ENCODE results near the gene HERC2.
"Not testable (repeated sequence)": the region's sequence is repeated elsewhere in the genome, so short reads cannot be mapped to it uniquely, and the experiment has no call there.

The HERC2 gene

GRCh38 chr15:28281876-28282275 is 40.1 kb downstream of the HERC2 start:
- no peak for DNase-seq (ENCODE audit: low spot score)

GRCh38 chr15:28274635-28275034 is 47.3 kb downstream of the HERC2 start:
- DNase-seq (ENCODE audit: low spot score): no peak

DNA sequence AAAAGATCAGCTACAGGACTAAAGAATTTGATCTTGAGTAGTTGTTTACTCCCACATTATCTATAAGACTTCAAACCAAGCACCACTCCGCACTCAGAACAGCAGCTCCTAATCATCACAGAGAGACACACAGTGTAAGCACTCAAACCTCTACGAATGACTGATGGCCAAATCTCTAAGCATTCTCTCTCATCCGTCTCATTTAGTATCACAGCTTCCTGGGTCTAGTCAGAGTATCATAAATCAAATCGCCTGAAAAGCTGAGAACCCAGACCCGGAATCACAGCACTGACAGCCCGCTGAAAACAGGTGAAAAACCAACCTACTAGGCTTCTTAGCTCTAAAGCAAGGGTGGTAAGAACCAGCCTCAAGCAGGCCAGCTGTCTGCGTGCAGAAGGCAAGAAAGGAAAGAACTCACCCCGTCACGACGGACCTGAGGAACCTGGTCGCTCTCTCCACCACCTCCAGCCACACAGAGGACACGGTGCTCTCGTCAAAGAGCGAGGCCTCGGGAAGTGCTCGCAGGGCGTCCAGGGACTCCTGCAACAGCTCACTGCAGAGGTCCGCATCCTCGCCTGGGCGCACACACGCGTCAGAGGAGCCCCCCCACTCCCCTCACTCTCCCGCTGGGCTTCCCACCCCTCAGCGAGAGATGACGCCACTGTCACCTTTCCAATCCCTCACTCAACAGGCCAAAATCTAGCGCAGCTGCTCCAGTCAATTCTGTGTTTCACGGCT is 47.9 kb downstream of the HERC2 start:
- DNase-seq (ENCODE audit: low spot score): no peak

DNA sequence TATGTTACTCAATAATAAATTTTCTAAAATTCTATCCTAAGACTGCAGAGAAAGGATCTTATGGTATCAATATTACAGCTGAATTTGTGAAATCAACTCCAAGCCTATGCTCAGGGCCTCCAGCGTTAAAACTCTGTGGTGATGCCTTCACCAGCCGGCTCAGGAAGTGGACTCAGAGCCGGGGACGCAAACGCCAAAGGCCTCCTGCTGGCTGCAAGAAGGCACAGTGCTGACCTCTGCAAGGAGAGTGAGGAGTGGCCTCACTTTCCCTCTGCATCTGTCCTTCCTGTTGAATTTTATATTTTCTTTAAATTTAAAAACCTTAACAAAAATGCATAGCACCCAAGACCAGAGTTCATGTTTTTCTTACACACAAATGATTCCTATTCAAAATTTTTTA is 48.5 kb downstream of the HERC2 start:
- no peak for DNase-seq (ENCODE audit: low spot score)

DNA sequence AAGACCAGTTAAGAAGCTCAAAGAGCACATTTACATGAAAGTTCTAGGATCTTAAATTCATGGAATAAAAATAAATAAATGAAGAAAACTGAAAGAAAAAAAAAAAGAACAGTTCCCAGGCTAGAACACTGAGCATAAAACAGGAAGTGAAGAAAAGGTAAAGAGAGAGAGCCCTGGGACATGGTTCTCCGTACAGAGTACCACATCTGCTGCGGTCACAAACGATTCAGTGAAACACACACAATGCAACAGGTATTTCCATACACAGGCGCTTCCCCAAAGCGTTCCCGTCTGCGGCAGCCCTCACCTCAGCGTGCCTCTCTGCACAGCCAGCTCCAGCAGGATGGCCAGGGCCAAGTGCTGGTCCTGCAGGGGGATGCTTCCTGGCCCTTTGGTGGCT is 49.4 kb downstream of the HERC2 start:
- DNase-seq (ENCODE audit: low spot score): no peak

- no peak for DNase-seq (ENCODE audit: low spot score)
Observed at GRCh38 chr15:28271697-28272260, 50.2 kb downstream of the HERC2 start.

GRCh38 chr15:28269097-28269496 is 52.9 kb downstream of the HERC2 start:
- DNase-seq (ENCODE audit: low spot score): no peak

- DNase-seq (ENCODE audit: low spot score): no peak
Observed at GRCh38 chr15:28267727-28268126, 54.3 kb downstream of the HERC2 start.

DNA sequence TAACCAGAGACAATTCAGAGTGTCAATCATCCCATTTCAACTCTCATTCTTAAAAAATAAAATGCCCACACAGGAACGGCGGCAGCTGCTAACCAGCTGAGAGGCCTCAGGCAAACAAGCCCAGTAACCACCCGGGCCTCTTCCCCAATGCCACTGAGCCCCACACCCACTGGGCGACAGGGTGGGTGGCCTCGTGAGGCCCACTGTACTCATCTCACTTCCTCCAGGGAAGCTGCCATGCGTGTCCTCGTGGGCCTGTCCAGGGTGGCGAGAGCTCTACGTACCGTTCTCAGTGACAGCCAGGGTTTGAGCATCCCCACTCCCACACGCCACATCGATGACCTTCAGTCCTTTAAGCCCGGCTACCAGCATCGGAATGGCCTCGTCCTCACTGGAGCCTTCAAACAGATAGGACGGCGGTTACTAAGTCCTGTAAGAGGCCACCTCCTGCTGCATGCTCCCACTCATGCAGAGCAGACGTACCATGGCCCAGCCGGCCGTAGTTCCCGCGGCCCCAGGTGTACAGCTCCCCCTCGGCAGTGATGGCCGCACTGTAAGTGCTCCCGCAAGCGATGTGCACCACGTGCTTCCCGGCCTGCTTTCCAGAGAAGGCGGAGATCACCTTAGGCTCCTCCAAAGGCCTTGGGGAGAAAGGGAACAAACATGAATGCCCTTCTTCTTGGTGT is 56.5 kb downstream of the HERC2 start:
- no peak for DNase-seq (ENCODE audit: low spot score)

DNA sequence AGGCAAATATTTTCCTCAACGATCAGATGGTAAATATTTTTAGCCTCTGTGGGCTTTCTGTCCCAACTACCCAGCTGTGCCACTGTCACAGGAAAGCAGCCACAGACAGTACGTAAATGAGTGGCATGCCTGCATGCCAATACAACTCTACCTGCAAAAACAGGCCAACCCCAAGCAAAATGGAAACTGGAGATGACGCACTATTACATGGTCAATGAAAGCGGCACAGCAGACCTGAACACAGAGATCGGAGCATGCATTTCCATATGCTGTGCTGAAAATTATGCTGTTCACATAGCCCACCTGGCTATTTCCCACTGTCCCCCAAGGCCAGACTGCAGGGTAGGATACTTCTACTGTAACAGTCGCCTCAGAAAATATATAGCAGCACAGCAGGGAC is 57.8 kb downstream of the HERC2 start:
- DNase-seq (ENCODE audit: low spot score): no peak

- no peak for DNase-seq (ENCODE audit: low spot score)
Observed at GRCh38 chr15:28262438-28262837, 59.5 kb downstream of the HERC2 start.

DNA sequence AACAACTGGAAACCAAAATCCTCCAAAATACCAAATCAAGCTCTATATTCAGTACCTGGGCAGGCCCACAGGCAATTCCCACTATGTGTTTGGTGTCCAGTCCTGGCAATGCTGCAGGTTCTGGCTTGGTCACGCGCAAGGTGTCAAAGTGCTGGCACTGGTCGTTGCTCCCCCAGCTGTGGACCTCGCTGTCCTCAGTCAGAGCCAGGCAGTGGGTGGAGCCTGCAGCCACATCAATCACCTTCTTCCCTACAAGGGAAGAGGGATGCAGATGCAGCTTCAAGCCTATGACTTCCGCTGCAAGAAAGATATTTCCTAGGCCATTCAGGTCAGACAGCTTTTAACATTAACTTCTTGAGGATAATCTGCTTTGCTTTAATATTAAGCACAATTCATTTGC is 61.3 kb downstream of the HERC2 start:
- DNase-seq (ENCODE audit: low spot score): no peak

DNA sequence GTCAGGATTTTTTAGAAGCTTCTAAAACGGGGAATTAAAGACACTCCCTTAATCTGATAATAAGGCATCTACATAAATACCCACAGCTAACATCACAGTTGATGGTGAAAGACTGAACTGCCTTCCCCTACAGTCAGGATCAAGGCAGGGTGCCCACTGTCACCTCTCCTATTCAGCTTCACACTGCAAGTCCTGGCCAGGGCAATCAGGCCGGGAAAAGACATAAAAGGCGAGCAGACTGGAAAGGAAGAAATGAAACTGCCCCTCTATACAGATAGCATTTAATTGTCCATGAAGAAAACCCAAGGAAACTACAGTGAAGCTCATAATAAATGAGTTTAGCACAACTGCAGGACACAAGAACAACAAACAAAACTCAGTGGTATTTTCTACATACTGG is 61.7 kb downstream of the HERC2 start:
- DNase-seq (ENCODE audit: low spot score): no peak

DNA sequence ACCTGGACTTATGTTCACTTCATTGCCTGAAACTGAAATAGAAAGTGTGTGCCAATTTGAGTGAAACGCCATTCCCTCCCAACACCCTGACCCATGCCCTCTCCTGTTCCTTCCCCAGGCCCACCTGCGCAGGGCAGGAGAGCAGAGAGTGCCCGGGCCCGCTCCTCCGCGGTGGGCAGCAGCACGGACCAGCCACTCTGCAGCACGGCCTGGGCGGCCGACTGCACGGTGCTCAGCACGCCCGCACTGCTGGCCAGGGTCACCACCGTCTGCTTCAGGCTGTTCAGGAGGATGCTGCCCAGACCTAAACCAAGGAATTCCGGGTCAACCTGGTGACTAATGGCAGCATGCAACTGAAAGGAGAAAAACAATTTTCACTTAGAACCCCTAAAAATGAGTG is 66.0 kb downstream of the HERC2 start:
- no peak for DNase-seq (ENCODE audit: low spot score)

DNA sequence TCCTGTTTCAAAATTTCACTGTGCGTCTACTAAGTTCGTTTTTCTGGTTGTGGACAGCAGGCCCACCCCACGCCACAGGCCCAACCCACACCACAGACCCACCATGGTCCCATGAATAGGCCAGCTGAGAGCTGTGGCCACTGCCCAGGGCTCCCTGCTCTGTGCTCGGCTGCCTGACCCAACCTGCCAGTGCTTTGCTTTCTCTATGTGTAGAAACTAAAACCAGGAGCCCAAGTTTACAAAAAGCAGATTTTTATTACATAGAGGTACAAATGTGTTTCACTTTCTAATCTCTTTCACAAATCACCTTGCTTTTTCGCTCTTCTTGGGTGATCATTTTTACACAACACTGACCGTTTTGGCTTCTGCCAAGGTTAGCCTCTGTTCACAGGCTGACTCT is 69.1 kb downstream of the HERC2 start:
- DNase-seq (ENCODE audit: low spot score): no peak

DNA sequence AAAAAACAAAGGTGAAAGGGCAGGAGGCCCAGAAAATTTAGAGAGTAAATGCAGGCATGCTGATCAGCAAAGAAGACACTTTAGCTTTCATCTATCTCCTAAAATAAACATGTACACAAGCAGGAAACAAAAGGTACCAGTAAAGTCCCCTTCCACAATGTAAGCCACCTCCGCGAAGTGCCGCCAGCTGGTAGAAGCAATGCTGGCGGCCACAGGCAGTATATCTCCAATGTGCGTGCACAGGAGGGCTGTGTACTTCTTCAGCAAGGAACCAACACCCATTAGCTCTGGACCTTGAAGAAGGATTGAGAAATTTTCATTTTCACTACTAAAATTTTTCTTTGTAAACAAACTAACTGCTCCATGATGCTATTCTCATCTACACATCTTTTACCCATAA is 75.4 kb downstream of the HERC2 start:
- no peak for DNase-seq (ENCODE audit: low spot score)

DNA sequence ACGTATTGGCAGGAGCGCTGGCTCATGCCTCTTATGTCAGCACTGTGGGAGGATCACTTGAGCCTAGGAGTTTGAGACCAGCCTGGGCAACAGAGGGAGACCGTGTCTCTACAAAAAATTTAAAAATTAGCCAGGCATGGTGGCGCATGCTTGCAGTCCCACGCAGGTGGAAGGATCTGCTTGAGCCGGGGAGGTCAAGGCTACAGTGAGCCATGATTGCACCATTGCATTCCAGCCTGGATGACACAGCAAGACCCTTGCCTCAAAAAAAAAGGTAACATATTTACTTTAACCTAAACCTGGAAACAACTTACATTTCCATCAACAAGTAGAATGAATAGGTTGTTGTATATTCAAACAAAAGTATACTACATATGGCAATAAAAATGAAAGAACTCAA is 78.1 kb downstream of the HERC2 start:
- DNase-seq (ENCODE audit: low spot score): no peak

DNA sequence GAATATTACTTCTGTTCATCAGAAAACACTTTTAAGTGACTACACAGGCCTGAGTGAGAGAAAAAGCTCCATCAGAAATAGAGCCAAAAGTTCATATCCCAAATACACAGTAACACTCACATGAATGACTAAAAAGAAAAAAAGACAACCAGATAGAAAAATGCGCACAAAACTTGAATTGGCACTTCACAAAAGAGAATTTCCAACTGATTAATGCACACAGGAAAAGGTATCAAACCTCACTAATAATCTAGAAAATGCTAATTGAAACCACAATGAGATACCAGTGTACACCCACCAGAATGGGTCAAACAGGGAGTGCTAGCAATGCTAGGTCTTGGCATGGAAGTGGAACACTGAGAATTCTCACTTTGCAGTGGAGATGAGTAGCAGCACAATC is 78.6 kb downstream of the HERC2 start:
- DNase-seq (ENCODE audit: low spot score): no peak

GRCh38 chr15:28238296-28238695 is 83.7 kb downstream of the HERC2 start:
- DNase-seq (ENCODE audit: low spot score): not testable (repeated sequence)

DNA sequence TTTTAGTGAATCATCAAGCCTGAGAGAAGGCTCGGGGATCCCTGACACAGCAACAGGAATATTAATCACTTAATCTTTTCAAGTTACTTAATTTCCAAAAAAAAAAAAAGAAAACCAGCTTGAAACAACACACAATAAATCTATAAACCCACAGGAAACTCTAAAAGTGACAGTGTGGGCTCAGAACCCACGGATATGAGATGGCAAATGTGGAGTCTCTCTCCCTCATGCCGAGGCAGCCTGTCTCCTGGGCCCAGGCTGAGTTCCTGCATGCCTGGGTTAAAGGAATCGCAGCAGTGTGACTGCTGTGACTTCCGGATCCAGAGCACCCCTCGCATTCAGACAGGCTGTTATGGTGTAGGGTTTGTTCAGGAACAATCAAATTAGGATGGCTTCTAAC is 90.2 kb downstream of the HERC2 start:
- DNase-seq (ENCODE audit: low spot score): not testable (repeated sequence)

- DNase-seq (ENCODE audit: low spot score): not testable (repeated sequence)
Observed at GRCh38 chr15:28231336-28231735, 90.6 kb downstream of the HERC2 start.

DNA sequence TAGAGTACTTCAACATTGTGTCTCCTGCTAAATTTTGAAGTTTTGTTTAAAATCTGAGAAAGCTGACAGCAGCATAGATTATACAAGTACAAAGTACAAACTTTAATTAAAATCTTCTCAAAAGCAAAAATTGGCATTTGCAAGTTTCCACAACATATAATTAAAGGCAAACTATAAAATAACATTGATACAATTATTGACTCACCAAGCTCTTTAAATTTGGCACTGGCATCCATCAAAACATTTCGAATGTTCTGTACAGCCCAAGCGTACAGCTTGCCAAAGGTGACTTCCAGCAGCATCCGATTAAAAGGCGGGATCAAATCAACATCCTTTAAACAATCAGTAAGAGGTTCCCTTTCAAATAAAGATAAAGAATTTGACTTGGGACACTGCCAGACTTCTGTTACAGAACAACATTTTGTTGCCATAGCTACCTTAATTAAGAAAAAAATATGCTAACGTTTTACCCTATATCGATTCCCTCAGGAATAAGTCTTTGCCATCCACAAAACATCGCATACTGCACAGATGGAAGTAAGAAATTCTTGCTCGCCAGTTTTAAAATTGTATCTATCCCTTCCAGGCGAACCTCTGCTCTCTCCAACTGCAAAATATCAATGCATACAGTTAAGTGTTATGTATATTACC is 92.9 kb downstream of the HERC2 start:
- not testable (repeated sequence) for DNase-seq (ENCODE audit: low spot score)

DNA sequence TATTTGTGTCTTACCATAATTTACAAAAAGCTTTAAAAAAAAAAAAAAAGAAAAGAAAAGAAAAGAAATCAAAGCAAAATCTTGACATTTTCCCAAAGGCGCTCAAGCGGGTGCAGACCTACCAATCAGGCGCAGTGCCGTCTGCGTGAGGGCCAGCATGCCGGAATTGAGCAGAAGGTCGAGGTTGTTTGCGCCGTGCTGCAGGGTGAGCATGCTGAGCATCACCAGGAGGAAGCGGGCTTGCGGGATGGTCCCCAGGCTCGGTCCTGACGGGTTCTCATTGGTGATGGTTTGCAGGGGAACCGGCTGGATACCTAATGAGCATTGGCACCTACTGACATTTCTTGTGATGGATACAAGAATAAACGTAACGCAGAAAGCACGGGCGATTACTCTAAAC is 93.9 kb downstream of the HERC2 start:
- no peak for DNase-seq (ENCODE audit: low spot score)
